NCI-H748 (cell line): ENCODE data around the gene RPL39.
"Not testable (repeated sequence)": the region's sequence is repeated elsewhere in the genome, so short reads cannot be mapped to it uniquely, and the experiment has no call there.

Experiments used
- DNase-seq: peaks from one replicate; lab custom pipeline; 2025; ENCODE audit not compliant: unreplicated experiment; lab: John Stamatoyannopoulos, UW

RPL39 gene

GRCh38 chrX:119791437-119792231 is at the start of gene RPL39:
RPL39 (minus strand) TSS chrX:119791630; CDS start chrX:119791576, 54 bp downstream.
- peak; percentile 97 for DNase-seq

- DNase-seq, result no peak
These were observed 42.5 kb upstream of the RPL39 start for GRCh38 chrX:119833905-119834304.

GRCh38 chrX:119828446-119828845 is 37.0 kb upstream of the RPL39 start:
- no peak for DNase-seq

- no peak for DNase-seq
These were observed 35.0 kb upstream of the RPL39 start for GRCh38 chrX:119826399-119826959.

- DNase-seq, result not testable (repeated sequence)
These were observed 32.8 kb upstream of the RPL39 start for GRCh38 chrX:119824221-119824620.

GRCh38 chrX:119821703-119822102 is 30.3 kb upstream of the RPL39 start:
- DNase-seq, result not testable (repeated sequence)

GRCh38 chrX:119817130-119817690 is 25.8 kb upstream of the RPL39 start:
- no peak for DNase-seq

GRCh38 chrX:119816300-119816699 is 24.9 kb upstream of the RPL39 start:
- DNase-seq, result no peak

- no peak for DNase-seq
These were observed 17.8 kb upstream of the RPL39 start for GRCh38 chrX:119809185-119809666.

- DNase-seq, result not testable (repeated sequence)
These were observed 17.0 kb upstream of the RPL39 start for GRCh38 chrX:119808461-119808860.

GRCh38 chrX:119802546-119802945 is 11.1 kb upstream of the RPL39 start:
- no peak for DNase-seq

- DNase-seq, result no peak
These were observed 10.1 kb upstream of the RPL39 start for GRCh38 chrX:119801253-119802221.

- peak; percentile 72 for DNase-seq
These were observed 423 bp downstream of the RPL39 start for GRCh38 chrX:119790977-119791436.

GRCh38 chrX:119784747-119785446 is 6.5 kb downstream of the RPL39 start:
- peak; percentile 11 for DNase-seq

- DNase-seq, result no peak
These were observed 8.4 kb downstream of the RPL39 start for GRCh38 chrX:119783026-119783425.

GRCh38 chrX:119778829-119779228 is 12.6 kb downstream of the RPL39 start:
- DNase-seq, result no peak

GRCh38 chrX:119775517-119776238 is 15.8 kb downstream of the RPL39 start:
- no peak for DNase-seq

- not testable (repeated sequence) for DNase-seq
These were observed 22.0 kb downstream of the RPL39 start for GRCh38 chrX:119769388-119769787.

GRCh38 chrX:119768436-119768835 is 23.0 kb downstream of the RPL39 start:
- not testable (repeated sequence) for DNase-seq
